22Rv1 (cell line): ENCODE results near the gene SH2D3A.

ENCODE experiments used
- H3K27ac ChIP-seq: fragments of 450-650 bp; 2 replicates; pipeline ENCODE4 v1.5.1; 2017
- ZFX ChIP-seq: fragments of 450-650 bp; IDR thresholded peaks from 2 replicates; pipeline ENCODE4 v1.6.1; 2017; ENCODE audit warnings: antibody characterized with exemption, borderline replicate concordance
- TF ChIP-seq, protein P1 (sequence below): fragments of 450-650 bp; IDR thresholded peaks from 2 replicates; pipeline ENCODE4 v1.5.1; 2017; ENCODE audit warnings: mild to moderate bottlenecking

Gene SH2D3A

DNA sequence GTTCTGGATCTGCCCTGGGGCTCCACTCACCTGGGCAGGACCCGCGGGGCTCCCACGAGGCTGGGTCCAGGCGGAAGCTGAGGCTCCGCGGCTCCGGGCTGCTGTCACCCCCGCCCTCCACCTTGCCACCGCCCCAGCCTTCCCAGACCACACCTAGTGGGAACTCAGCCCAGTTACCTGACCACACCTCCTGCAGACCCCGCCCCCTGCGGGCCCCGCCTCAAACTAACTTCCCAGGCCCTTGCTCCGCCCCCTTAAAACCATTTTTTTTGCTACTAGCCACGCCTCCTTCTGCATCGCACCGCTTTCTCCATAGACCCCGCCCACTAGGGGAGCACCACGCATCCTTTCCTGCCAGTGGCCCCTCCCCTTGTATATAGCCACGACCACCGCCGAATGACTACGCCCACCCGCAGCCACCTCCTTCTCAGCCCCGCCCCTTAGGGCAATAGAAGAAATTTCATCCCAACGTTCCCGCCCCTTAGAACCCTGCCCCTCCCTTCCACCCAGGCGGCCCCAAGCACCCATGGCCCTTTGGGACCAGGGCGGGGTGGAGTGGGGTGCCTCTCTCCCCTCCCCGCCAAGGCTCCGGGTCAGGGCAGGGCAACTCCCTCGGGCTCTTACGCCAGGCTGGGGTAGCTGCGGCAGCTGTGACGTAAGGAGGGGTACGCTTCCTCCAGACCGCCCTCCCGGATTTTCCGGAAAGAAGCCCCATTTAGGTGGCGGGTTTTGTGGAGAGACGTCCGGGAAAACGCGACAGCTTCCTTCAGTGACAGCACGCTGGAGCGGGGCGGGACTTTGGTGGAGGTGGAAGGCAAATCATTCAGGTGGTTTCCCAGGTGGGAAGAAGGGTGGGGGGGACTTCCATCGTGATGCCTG is at the start of gene SH2D3A:
SH2D3A (minus strand) TSS at position 79 of the 879 bp plus-strand sequence. CDS start 3,687 bp downstream, outside the sequence.
- H3K27ac ChIP-seq, result peak within 1 kb of the TSS; percentile 78
- no peak for TF ChIP-seq ZFX
- TF ChIP-seq, protein P1, sequence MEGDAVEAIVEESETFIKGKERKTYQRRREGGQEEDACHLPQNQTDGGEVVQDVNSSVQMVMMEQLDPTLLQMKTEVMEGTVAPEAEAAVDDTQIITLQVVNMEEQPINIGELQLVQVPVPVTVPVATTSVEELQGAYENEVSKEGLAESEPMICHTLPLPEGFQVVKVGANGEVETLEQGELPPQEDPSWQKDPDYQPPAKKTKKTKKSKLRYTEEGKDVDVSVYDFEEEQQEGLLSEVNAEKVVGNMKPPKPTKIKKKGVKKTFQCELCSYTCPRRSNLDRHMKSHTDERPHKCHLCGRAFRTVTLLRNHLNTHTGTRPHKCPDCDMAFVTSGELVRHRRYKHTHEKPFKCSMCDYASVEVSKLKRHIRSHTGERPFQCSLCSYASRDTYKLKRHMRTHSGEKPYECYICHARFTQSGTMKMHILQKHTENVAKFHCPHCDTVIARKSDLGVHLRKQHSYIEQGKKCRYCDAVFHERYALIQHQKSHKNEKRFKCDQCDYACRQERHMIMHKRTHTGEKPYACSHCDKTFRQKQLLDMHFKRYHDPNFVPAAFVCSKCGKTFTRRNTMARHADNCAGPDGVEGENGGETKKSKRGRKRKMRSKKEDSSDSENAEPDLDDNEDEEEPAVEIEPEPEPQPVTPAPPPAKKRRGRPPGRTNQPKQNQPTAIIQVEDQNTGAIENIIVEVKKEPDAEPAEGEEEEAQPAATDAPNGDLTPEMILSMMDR, result no peak

DNA sequence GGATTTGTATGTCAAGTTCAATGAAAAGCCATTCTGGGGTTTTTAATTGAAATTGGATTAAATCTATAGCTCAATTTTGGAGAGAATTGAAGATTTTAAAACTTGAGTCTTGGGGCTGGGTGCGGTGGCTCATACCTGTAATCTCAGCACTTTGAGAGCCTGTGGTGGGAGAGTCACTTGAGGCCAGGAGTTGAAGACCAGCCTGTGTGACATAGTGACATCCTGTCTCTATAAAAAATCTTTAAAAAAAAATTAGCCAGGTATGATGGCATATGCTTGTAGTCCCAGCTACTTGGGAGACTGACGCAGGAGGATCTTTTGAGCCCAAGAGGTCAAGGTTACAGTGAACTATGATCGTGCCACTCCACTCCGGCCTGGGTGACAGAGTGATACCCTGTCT is 46.4 kb upstream of the SH2D3A start:
- TF ChIP-seq ZFX, result no peak
- TF ChIP-seq, protein P1, result no peak
- H3K27ac ChIP-seq, result no peak overlapping the region

DNA sequence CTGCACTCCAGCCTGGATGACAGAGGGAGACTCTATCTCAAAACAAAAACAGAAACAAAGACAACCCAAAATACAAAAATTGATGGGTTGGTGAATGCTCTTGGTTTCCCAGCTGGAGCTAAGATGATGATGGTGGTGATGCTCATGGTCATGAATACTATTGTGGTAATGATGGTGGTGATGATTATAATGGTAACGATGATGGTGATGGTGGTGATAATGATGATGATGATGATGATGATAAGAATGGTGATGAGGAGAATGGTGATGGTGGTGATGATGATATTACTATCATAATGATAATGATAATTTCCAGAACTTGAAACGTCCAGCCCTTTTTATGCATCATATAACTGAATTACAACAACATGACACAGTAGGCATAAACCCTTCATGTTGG is 45.4 kb upstream of the SH2D3A start:
- no peak overlapping the region for H3K27ac ChIP-seq
- TF ChIP-seq, protein P1, result no peak
- no peak for TF ChIP-seq ZFX

DNA sequence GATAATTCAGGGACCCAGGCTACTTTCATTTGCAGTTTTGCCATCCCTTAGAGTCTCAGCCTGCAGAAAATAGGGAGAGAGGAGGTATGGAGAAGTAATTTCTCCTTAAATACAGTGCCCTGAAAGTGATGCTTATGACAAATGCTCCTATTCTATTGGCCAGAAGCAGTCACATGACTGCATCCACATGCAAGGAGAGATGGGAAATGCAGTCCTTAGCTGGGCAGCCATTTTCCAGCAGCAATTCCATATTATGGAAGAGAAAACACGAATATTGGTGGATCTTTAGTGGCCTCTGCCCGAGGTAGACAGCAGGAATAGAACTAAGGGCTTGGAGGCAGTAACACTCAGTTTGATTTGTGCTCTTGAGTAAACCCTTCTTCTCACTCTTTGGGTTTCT is 44.7 kb upstream of the SH2D3A start:
- TF ChIP-seq ZFX, result no peak
- TF ChIP-seq, protein P1, result no peak
- no peak overlapping the region for H3K27ac ChIP-seq

DNA sequence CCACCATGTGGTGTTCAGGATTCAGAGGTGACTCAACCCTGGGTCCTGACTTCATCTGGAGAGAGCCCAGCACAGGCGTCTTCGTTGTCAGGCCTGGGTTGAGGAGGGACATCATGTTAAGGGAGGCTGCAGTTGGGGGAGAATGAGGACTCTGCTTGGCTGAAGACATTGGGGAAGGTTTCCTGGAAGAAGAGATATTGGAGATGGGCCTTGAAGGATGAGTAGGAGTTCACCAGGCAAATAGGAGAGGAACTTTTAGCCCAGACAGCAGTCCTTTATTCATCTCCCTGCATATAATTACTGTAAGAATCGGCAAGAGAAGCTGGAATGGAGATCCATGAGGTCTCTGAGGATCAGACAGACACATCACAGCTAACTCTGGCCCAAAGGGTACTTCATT is 44.1 kb upstream of the SH2D3A start:
- no peak overlapping the region for H3K27ac ChIP-seq
- TF ChIP-seq, protein P1, result no peak
- no peak for TF ChIP-seq ZFX

DNA sequence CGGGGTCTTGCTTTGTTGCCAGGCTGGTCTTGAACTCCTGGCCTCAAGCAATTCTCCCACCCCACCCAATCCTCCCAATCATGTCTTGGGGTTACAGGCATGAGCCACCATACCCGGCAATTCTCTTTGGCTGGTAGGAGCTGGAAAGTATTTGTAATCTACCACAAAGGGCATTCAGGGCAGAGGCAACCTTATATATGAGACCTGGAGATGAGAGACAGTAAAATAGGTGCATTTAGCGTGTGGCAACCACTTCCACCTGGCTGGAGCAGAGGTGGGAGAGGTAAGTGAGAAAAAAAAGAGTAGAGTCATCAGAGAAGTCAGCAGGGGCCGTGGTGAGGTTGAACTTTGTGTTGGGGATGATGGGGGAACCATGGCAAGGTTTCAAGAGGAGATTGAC is 42.0 kb upstream of the SH2D3A start:
- TF ChIP-seq, protein P1, result no peak
- H3K27ac ChIP-seq, result no peak overlapping the region

DNA sequence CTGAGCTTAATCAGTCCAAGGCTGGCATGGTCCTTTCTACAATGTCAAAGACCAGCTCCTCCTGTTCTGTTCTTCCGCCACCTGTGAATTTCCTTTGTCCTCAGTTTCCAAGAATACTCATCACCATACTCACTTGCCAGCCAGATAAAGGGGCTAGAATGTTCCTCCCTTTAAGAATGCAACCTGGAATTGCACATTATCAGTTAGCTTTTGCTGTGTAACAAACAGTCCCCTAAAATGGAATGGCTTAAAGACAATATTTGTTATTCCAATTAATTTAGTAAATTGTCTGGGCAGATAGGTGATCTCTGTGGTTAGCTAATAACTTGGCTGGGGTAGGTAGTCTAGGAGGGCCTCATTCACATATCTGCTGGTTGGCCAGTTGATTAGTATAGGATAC is 41.3 kb upstream of the SH2D3A start:
- TF ChIP-seq, protein P1, result no peak
- TF ChIP-seq ZFX, result no peak
- H3K27ac ChIP-seq, result no peak overlapping the region
